Fibroblast of lung (primary cell): ENCODE data around the gene ITPRIPL2. TPM values are rescaled to one million over a fixed set of nuclear protein-coding genes. Genes with fewer than 3 reads are reported as not detected.

Experiments used
- DNase-seq, 2 donors: peaks; one replicate each; pipeline versions ENCODE4 v3.0.0 to v3.0.0-alpha.2; 2010; ENCODE audit warnings: low read depth in 2 of 2
- H2AFZ ChIP-seq: 2 replicates; pipeline ENCODE4 v1.5.1; 2012; ENCODE audit warnings: low read length, control low read depth, inconsistent platforms
- H3K27ac ChIP-seq: 2 replicates; pipeline ENCODE4 v1.5.1; 2011; ENCODE audit warnings: low read length, control low read depth; ENCODE audit not compliant: insufficient read depth
- H3K27me3 ChIP-seq: 2 replicates; pipeline ENCODE4 v1.5.1; 2011; ENCODE audit warnings: mild to moderate bottlenecking, low read length; ENCODE audit not compliant: control insufficient read depth, insufficient read depth
- H3K36me3 ChIP-seq: 2 replicates; pipeline ENCODE4 v1.5.1; 2011; ENCODE audit warnings: low read length; ENCODE audit not compliant: control insufficient read depth, insufficient read depth
- H3K4me1 ChIP-seq: 2 replicates; pipeline ENCODE4 v1.5.1; 2011; ENCODE audit warnings: low read length; ENCODE audit not compliant: control insufficient read depth, insufficient read depth; ENCODE audit errors: extremely low read depth
- H3K4me2 ChIP-seq: 2 replicates; pipeline ENCODE4 v1.5.1; 2011; ENCODE audit warnings: low read length, control low read depth; ENCODE audit not compliant: insufficient read depth; ENCODE audit errors: extremely low read depth
- H3K4me3 ChIP-seq, 4 experiments: fragments of 200-600 bp in 1 of 4; sonication (generic) in 1 of 4; replicated peaks in 1 of 4; 2 replicates each; pipeline ENCODE4 v1.5.1; 2011 to 2016; ENCODE audit warnings: low read length in 4 of 4, low read depth in 3 of 4, mild to moderate bottlenecking in 3 of 4, control low read depth in 2 of 4, inconsistent platforms in 1 of 4, mixed read lengths in 1 of 4; ENCODE audit not compliant: insufficient read depth in 1 of 4; ENCODE audit errors: control extremely low read depth in 1 of 4
- H3K79me2 ChIP-seq: 2 replicates; pipeline ENCODE4 v1.5.1; 2012; ENCODE audit warnings: mild to moderate bottlenecking, low read length, inconsistent platforms; ENCODE audit not compliant: control insufficient read depth, insufficient read depth
- H3K9ac ChIP-seq: 2 replicates; pipeline ENCODE4 v1.5.1; 2011; ENCODE audit warnings: mild to moderate bottlenecking, low read length, control low read depth; ENCODE audit not compliant: insufficient read depth
- H3K9me3 ChIP-seq: 2 replicates; pipeline ENCODE4 v1.5.1; 2012; ENCODE audit warnings: low read depth, low read length; ENCODE audit not compliant: control insufficient read depth, insufficient read depth
- H4K20me1 ChIP-seq: 2 replicates; pipeline ENCODE4 v1.5.1; 2011; ENCODE audit warnings: low read length; ENCODE audit not compliant: control insufficient read depth, insufficient read depth; ENCODE audit errors: extremely low read depth
- CTCF ChIP-seq, 2 donors: IDR thresholded peaks in 1 of 2; conservative IDR thresholded peaks in 1 of 2; 1 replicate in 1 of 2; 2 replicates in 1 of 2; pipeline ENCODE4 v1.5.1; 2011 to 2012; ENCODE audit warnings: low read length in 2 of 2, control low read depth in 1 of 2, inconsistent platforms in 1 of 2, low read depth in 1 of 2, mild to moderate bottlenecking in 1 of 2
- EZH2 ChIP-seq: IDR thresholded peaks from 2 replicates; pipeline ENCODE4 v1.5.1; 2012; ENCODE audit warnings: low read length, control low read depth, mild to moderate bottlenecking; ENCODE audit errors: missing control alignments
- polyA plus RNA-seq, 2 donors: library from polyadenylated mRNA; depleted of rRNA in 1 of 2; stranded (reverse) in 1 of 2; unstranded in 1 of 2; fragments of >200 nt; gene quantifications; 2 replicates each; pipeline ENCODE4 v1.2.1, GENCODE V29; 2011 to 2012; ENCODE audit warnings: missing spikeins in 1 of 2
- total RNA-seq: library from RNA; depleted of rRNA; stranded (reverse); fragments of >200 nt; gene quantifications from 2 replicates; pipeline ENCODE4 v1.2.1, GENCODE V29; 2014

Gene ITPRIPL2
- total and polyA plus RNA-seq, 2 donors (not counting 1 experiment from before 2014, with no cell fraction given): 23.1 to 42.1 TPM

GRCh38 chr16:19162085-19162484, 48.3 kb downstream of the ITPRIPL2 start:
- no peaks in the 10 kb centered on the region for H3K9me3 ChIP-seq
- H3K4me2 ChIP-seq: no peak overlapping the region
- H4K20me1 ChIP-seq: no peaks in the 10 kb centered on the region
- no peak overlapping the region for H3K27ac ChIP-seq
- H2AFZ ChIP-seq: no peak overlapping the region
- H3K27me3 ChIP-seq: peaks cover 2% of the 10 kb centered on the region
- H3K9ac ChIP-seq: no peak overlapping the region
- H3K4me1 ChIP-seq: no peaks in the 10 kb centered on the region
- no peak overlapping the region for H3K4me3 ChIP-seq
- H3K36me3 ChIP-seq: no peaks in the 10 kb centered on the region
- TF ChIP-seq EZH2 (no peak), CTCF (conservative IDR thresholded peaks at IDR 0.05 in 1 of 2, IDR thresholded peaks at IDR 0.05 in 1 of 2; ENCODE audit: low read depth in 1 of 2, low read length in 2 of 2) (no peak)
- H3K79me2 ChIP-seq: no peaks in the 10 kb centered on the region
- DNase-seq: no peak

GRCh38 chr16:19163215-19163614, 49.5 kb downstream of the ITPRIPL2 start:
- no peaks in the 10 kb centered on the region for H3K4me1 ChIP-seq
- no peaks in the 10 kb centered on the region for H3K79me2 ChIP-seq
- no peak overlapping the region for H3K27ac ChIP-seq
- no peaks in the 10 kb centered on the region for H3K9me3 ChIP-seq
- H2AFZ ChIP-seq: no peak overlapping the region
- no peak overlapping the region for H3K4me3 ChIP-seq
- H3K9ac ChIP-seq: no peak overlapping the region
- no peaks in the 10 kb centered on the region for H4K20me1 ChIP-seq
- H3K27me3 ChIP-seq: peaks cover 4% of the 10 kb centered on the region
- no peaks in the 10 kb centered on the region for H3K36me3 ChIP-seq
- TF ChIP-seq CTCF (conservative IDR thresholded peaks at IDR 0.05 in 1 of 2, IDR thresholded peaks at IDR 0.05 in 1 of 2; ENCODE audit: low read depth in 1 of 2, low read length in 2 of 2): no peak
- no peak for TF ChIP-seq EZH2
- no peak for DNase-seq
- H3K4me2 ChIP-seq: no peak overlapping the region

- no peak overlapping the region for H3K4me2 ChIP-seq
- no peak for DNase-seq
- peaks cover 12% of the 10 kb centered on the region for H3K27me3 ChIP-seq
- H3K79me2 ChIP-seq: no peaks in the 10 kb centered on the region
- TF ChIP-seq EZH2 (no peak), CTCF (conservative IDR thresholded peaks at IDR 0.05 in 1 of 2, IDR thresholded peaks at IDR 0.05 in 1 of 2; ENCODE audit: low read depth in 1 of 2, low read length in 2 of 2) (no peak)
- H3K9ac ChIP-seq: no peak overlapping the region
- no peaks in the 10 kb centered on the region for H3K9me3 ChIP-seq
- no peak overlapping the region for H3K4me3 ChIP-seq
- H3K4me1 ChIP-seq: no peaks in the 10 kb centered on the region
- no peak overlapping the region for H2AFZ ChIP-seq
- H3K27ac ChIP-seq: no peak overlapping the region
- no peaks in the 10 kb centered on the region for H3K36me3 ChIP-seq
- H4K20me1 ChIP-seq: no peaks in the 10 kb centered on the region
These were observed 50.5 kb downstream of the ITPRIPL2 start for GRCh38 chr16:19164285-19164684.
